NCI-H1436 (cell line): ENCODE measurements around the gene CACNA2D1.

Experiments used
- DNase-seq: peaks from one replicate; lab custom pipeline; 2025; lab: John Stamatoyannopoulos, UW

The CACNA2D1 gene

GRCh38 chr7:82114237-82114636, 329.3 kb downstream of the CACNA2D1 start:
- DNase-seq, result no peak

- peak; percentile 74 for DNase-seq
These were observed 333.3 kb downstream of the CACNA2D1 start for GRCh38 chr7:82110146-82110840.

- no peak for DNase-seq
These were observed 334.3 kb downstream of the CACNA2D1 start for GRCh38 chr7:82109288-82109687.

- DNase-seq, result no peak
These were observed 337.4 kb downstream of the CACNA2D1 start for GRCh38 chr7:82106201-82106600.

- DNase-seq, result no peak
These were observed 338.1 kb downstream of the CACNA2D1 start for GRCh38 chr7:82105463-82105862.

GRCh38 chr7:82098414-82098813, 345.2 kb downstream of the CACNA2D1 start:
- peak; percentile 72 for DNase-seq

GRCh38 chr7:82091126-82091684, 352.4 kb downstream of the CACNA2D1 start:
- no peak for DNase-seq

- DNase-seq, result no peak
These were observed 356.5 kb downstream of the CACNA2D1 start for GRCh38 chr7:82087099-82087498.

- DNase-seq, result no peak
These were observed 358.5 kb downstream of the CACNA2D1 start for GRCh38 chr7:82085116-82085515.

GRCh38 chr7:82081644-82082224, 361.8 kb downstream of the CACNA2D1 start:
- DNase-seq, result no peak

GRCh38 chr7:82080254-82080927, 363.2 kb downstream of the CACNA2D1 start:
- no peak for DNase-seq

- DNase-seq, result no peak
These were observed 364.1 kb downstream of the CACNA2D1 start for GRCh38 chr7:82079527-82079926.

- no peak for DNase-seq
These were observed 364.8 kb downstream of the CACNA2D1 start for GRCh38 chr7:82078807-82079206.

GRCh38 chr7:82071468-82071867, 372.1 kb downstream of the CACNA2D1 start:
- no peak for DNase-seq

GRCh38 chr7:82067628-82068264, 375.8 kb downstream of the CACNA2D1 start:
- no peak for DNase-seq

- DNase-seq, result no peak
These were observed 386.1 kb downstream of the CACNA2D1 start for GRCh38 chr7:82057476-82057875.

- DNase-seq, result no peak
These were observed 387.3 kb downstream of the CACNA2D1 start for GRCh38 chr7:82056282-82056681.

GRCh38 chr7:82054544-82054943, 389.0 kb downstream of the CACNA2D1 start:
- no peak for DNase-seq

GRCh38 chr7:82053453-82054032, 390.0 kb downstream of the CACNA2D1 start:
- no peak for DNase-seq

GRCh38 chr7:82051601-82052000, 392.0 kb downstream of the CACNA2D1 start:
- peak; percentile 30 for DNase-seq

GRCh38 chr7:82050792-82051191, 392.8 kb downstream of the CACNA2D1 start:
- DNase-seq, result no peak

GRCh38 chr7:82049891-82050533, 393.6 kb downstream of the CACNA2D1 start:
- DNase-seq, result no peak
